WI38 (cell line): ENCODE data around the gene ZNF689.

Source experiments
- H3K4me3 ChIP-seq: 2 replicates; pipeline ENCODE4 v1.5.1; 2011; ENCODE audit warnings: low read depth, mild to moderate bottlenecking, control low read depth, low read length
- TF ChIP-seq, protein P1 (sequence below): IDR thresholded peaks from 2 replicates; pipeline ENCODE4 v1.5.1; 2012; ENCODE audit warnings: low read depth, mild to moderate bottlenecking, control low read depth, low read length

The ZNF689 gene

GRCh38 chr16:30557957-30558788, 52.0 kb downstream of the ZNF689 start, which contains the start of gene ZNF764:
Gene ZNF764, minus strand, starts transcription at chr16:30558374. Its CDS starts 192 bp downstream, at chr16:30558182.
- H3K4me3 ChIP-seq: peak within 1 kb of the TSS; percentile 83

DNA sequence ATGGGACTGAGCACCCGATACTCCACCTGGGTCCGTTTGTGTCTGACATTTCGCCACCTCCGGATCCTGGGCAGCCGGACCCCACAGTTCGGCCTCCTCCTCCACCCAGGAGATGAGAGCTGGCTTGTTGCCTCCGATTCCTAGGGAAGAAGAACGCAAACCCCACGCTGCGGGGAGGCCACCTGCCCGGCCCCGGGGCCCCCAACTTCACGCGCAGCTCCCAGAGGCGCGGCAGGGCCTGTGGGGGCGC, 52.6 kb downstream of the ZNF689 start:
- TF ChIP-seq, protein P1, sequence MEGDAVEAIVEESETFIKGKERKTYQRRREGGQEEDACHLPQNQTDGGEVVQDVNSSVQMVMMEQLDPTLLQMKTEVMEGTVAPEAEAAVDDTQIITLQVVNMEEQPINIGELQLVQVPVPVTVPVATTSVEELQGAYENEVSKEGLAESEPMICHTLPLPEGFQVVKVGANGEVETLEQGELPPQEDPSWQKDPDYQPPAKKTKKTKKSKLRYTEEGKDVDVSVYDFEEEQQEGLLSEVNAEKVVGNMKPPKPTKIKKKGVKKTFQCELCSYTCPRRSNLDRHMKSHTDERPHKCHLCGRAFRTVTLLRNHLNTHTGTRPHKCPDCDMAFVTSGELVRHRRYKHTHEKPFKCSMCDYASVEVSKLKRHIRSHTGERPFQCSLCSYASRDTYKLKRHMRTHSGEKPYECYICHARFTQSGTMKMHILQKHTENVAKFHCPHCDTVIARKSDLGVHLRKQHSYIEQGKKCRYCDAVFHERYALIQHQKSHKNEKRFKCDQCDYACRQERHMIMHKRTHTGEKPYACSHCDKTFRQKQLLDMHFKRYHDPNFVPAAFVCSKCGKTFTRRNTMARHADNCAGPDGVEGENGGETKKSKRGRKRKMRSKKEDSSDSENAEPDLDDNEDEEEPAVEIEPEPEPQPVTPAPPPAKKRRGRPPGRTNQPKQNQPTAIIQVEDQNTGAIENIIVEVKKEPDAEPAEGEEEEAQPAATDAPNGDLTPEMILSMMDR: no peak
- H3K4me3 ChIP-seq: peak overlapping the region; percentile 83

More at GRCh38 chr16:30557957-30558788, 52.0 kb downstream of the ZNF689 start, which contains the start of gene ZNF764:
- TF ChIP-seq, protein P1: no peak

DNA sequence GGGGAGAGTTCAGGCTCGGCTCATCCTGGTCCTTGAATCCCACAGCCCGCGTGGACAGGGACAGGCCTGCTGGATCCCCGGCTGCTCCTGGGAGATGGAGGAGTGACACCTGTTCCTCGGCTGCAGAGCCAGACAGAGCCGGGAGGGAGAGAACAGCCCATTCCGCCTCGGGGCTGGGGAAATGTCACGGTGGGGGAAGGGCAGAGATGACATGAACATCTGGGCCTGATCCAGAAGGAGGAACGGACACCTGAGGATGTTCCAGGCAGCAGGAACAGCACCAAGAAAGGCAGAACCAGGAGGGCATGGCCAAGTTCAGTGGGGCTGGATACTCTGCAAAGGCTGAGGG, 54.1 kb downstream of the ZNF689 start:
- H3K4me3 ChIP-seq: no peak overlapping the region
- TF ChIP-seq, protein P1: no peak

DNA sequence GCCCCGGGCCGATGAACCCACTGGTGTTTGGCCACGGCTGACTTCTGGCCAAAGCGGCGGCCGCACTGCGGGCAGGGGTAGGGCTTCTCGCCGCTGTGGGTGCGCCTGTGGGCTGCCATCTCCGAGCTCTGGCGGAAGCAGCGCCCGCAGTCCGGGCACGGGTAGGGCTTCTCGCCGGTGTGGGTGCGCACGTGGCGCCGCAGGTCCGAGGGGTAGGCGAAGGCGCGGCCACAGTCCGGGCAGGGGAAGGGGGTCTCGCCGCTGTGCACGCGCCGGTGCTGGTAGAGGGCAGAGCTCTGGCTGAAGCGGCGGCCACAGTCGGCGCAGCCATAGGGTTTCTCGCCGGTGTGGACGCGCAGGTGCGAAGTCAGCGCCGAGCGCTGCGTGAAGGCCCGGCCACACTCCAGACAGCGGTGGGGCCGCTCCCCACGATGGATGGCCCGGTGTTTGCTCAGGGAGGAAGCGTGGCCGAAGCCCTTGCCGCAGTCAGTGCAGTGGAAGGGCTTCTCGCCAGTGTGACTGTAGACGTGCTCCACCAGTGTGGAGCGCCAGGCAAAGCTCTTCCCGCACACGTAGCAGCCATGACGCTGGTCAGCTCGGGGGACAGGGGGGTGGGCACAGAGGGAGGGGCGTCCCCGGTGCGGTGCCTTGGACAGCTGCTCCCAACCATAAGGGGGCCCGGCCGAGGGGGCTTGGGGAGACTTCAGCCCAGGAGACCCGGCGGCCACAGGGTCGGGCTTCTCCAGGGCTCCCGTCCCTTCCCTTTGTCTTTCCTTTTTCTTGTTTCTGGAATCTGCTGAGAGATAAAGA, 54.7 kb downstream of the ZNF689 start:
- TF ChIP-seq, protein P1: no peak
- H3K4me3 ChIP-seq: no peak overlapping the region

GRCh38 chr16:30554557-30555314, 55.5 kb downstream of the ZNF689 start:
- TF ChIP-seq, protein P1: no peak
- no peak overlapping the region for H3K4me3 ChIP-seq

GRCh38 chr16:30553393-30553899, 56.7 kb downstream of the ZNF689 start:
- TF ChIP-seq, protein P1: no peak
- no peak overlapping the region for H3K4me3 ChIP-seq
